H9 (cell line): Measurements from ENCODE around the gene TTBK1. TPM values are rescaled to one million over a fixed set of nuclear protein-coding genes. Genes with fewer than 3 reads are reported as not detected.

Source experiments
- DNase-seq: peaks from one replicate; pipeline ENCODE4 v3.0.0-alpha.2; 2017
- H2AFZ ChIP-seq: one replicate; pipeline ENCODE4 v1.6.1; 2013; ENCODE audit warnings: mild to moderate bottlenecking, low read length, control low read depth, moderate library complexity
- H2AK5ac ChIP-seq: 2 replicates; pipeline ENCODE4 v1.6.1; 2013; ENCODE audit warnings: low read length, control low read depth, mixed read lengths; ENCODE audit not compliant: insufficient read length
- H2BK120ac ChIP-seq: one replicate; pipeline ENCODE4 v1.6.1; 2013; ENCODE audit warnings: low read depth, mild to moderate bottlenecking, low read length, control low read depth, inconsistent platforms; ENCODE audit not compliant: poor library complexity, severe bottlenecking
- H2BK12ac ChIP-seq: 2 replicates; pipeline ENCODE4 v1.6.1; 2013; ENCODE audit warnings: low read length, control low read depth, mixed read lengths, low read depth; ENCODE audit not compliant: insufficient read length
- H2BK15ac ChIP-seq: 2 replicates; pipeline ENCODE4 v1.6.1; 2013; ENCODE audit warnings: low read depth, low read length, control low read depth
- H2BK20ac ChIP-seq: one replicate; pipeline ENCODE4 v1.6.1; 2013; ENCODE audit warnings: low read depth, mild to moderate bottlenecking, low read length, control low read depth, inconsistent platforms; ENCODE audit not compliant: poor library complexity, severe bottlenecking
- H2BK5ac ChIP-seq: 2 replicates; pipeline ENCODE4 v1.6.1; 2013; ENCODE audit warnings: low read length, control low read depth, mixed read lengths; ENCODE audit not compliant: insufficient read length
- H3K14ac ChIP-seq: 2 replicates; pipeline ENCODE4 v1.6.1; 2013; ENCODE audit warnings: low read length, control low read depth; ENCODE audit not compliant: insufficient read depth
- H3K18ac ChIP-seq: 2 replicates; pipeline ENCODE4 v1.6.1; 2013; ENCODE audit warnings: low read depth, mild to moderate bottlenecking, mixed read lengths, low read length, control low read depth; ENCODE audit not compliant: insufficient read length
- H3K23ac ChIP-seq: 2 replicates; pipeline ENCODE4 v1.6.1; 2013; ENCODE audit warnings: low read length, control low read depth, mixed read lengths, low read depth; ENCODE audit not compliant: insufficient read length
- H3K23me2 ChIP-seq: 2 replicates; pipeline ENCODE4 v1.6.1; 2013; ENCODE audit warnings: low read depth, mild to moderate bottlenecking, mixed read lengths, low read length, control low read depth; ENCODE audit not compliant: insufficient read length, poor library complexity, severe bottlenecking
- H3K27ac ChIP-seq: 2 replicates; pipeline ENCODE4 v1.5.1; 2013; ENCODE audit warnings: low read length, control low read depth, mixed read lengths, low read depth; ENCODE audit not compliant: insufficient read length
- H3K27me3 ChIP-seq: 2 replicates; pipeline ENCODE4 v1.6.1; 2013; ENCODE audit warnings: low read length, control low read depth, inconsistent platforms; ENCODE audit not compliant: insufficient read depth
- H3K4ac ChIP-seq: 2 replicates; pipeline ENCODE4 v1.6.1; 2013; ENCODE audit warnings: low read depth, mild to moderate bottlenecking, control low read depth, inconsistent platforms, low read length, moderate library complexity
- H3K4me1 ChIP-seq: 2 replicates; pipeline ENCODE4 v1.6.1; 2013; ENCODE audit warnings: low read length, control low read depth, inconsistent platforms; ENCODE audit not compliant: insufficient read depth
- H3K4me2 ChIP-seq: 2 replicates; pipeline ENCODE4 v1.6.1; 2013; ENCODE audit warnings: low read length, control low read depth, mixed read lengths; ENCODE audit not compliant: insufficient read length, insufficient read depth
- H3K56ac ChIP-seq: 2 replicates; pipeline ENCODE4 v1.6.1; 2013; ENCODE audit warnings: low read depth, mild to moderate bottlenecking, mixed read lengths, low read length, control low read depth; ENCODE audit not compliant: insufficient read length
- H3K79me1 ChIP-seq: 2 replicates; pipeline ENCODE4 v1.6.1; 2013; ENCODE audit warnings: low read depth, mild to moderate bottlenecking, moderate library complexity, low read length, control low read depth, inconsistent platforms; ENCODE audit not compliant: insufficient read depth, poor library complexity, severe bottlenecking
- H3K79me2 ChIP-seq: 2 replicates; pipeline ENCODE4 v1.6.1; 2013; ENCODE audit warnings: low read length, control low read depth, inconsistent platforms; ENCODE audit not compliant: insufficient read depth
- H3K9ac ChIP-seq: 2 replicates; pipeline ENCODE4 v1.6.1; 2013; ENCODE audit warnings: low read length, control low read depth, mixed read lengths; ENCODE audit not compliant: insufficient read length; ENCODE audit errors: extremely low read depth
- H3K9me3 ChIP-seq: one replicate; pipeline ENCODE4 v1.6.1; 2013; ENCODE audit warnings: low read depth, low read length, inconsistent platforms; ENCODE audit not compliant: control insufficient read depth
- H3T11ph ChIP-seq: one replicate; pipeline ENCODE4 v1.6.1; 2013; ENCODE audit warnings: mild to moderate bottlenecking, low read length, control low read depth, inconsistent platforms
- H4K20me1 ChIP-seq: one replicate; pipeline ENCODE4 v1.6.1; 2013; ENCODE audit not compliant: control insufficient read depth, insufficient read length, insufficient read depth
- H4K5ac ChIP-seq: 2 replicates; pipeline ENCODE4 v1.6.1; 2013; ENCODE audit warnings: low read depth, mild to moderate bottlenecking, mixed read lengths, low read length, control low read depth; ENCODE audit not compliant: insufficient read length
- H4K8ac ChIP-seq: replicated peaks from 2 replicates; pipeline ENCODE4 v1.6.1; 2013; ENCODE audit warnings: low read length, control low read depth, mixed read lengths, low read depth; ENCODE audit not compliant: insufficient read length
- H4K91ac ChIP-seq: 2 replicates; pipeline ENCODE4 v1.6.1; 2013; ENCODE audit warnings: low read depth, mild to moderate bottlenecking, moderate library complexity, mixed read lengths, low read length, control low read depth; ENCODE audit not compliant: insufficient read length
- H3K27ac Mint-ChIP-seq, 3 experiments: 2 replicates in 2 of 3; 3 replicates in 1 of 3; pipeline ENCODE4 v1.8.0; 2020 to 2021; ENCODE audit warnings: mixed read lengths in 3 of 3, mild to moderate bottlenecking in 1 of 3, moderate library complexity in 1 of 3
- H3K27me3 Mint-ChIP-seq: 2 replicates; pipeline ENCODE4 v1.8.0; 2021; ENCODE audit warnings: low read depth, mild to moderate bottlenecking, moderate library complexity, mixed read lengths
- H3K36me3 Mint-ChIP-seq, 3 experiments: 2 replicates in 2 of 3; 3 replicates in 1 of 3; pipeline ENCODE4 v1.8.0; 2020 to 2021; ENCODE audit warnings: low read depth in 3 of 3, mixed read lengths in 3 of 3; ENCODE audit not compliant: insufficient read depth in 1 of 3
- H3K4me1 Mint-ChIP-seq, 2 experiments: 2 replicates each; pipeline ENCODE4 v1.8.0; 2020; ENCODE audit warnings: mixed read lengths in 2 of 2
- H3K4me3 Mint-ChIP-seq, 2 experiments: 2 replicates in 1 of 2; 3 replicates in 1 of 2; pipeline ENCODE4 v1.8.0; 2020 to 2021; ENCODE audit warnings: mild to moderate bottlenecking in 2 of 2, mixed read lengths in 2 of 2, moderate library complexity in 1 of 2
- H3K9me3 Mint-ChIP-seq, 2 experiments: 2 replicates in 1 of 2; 3 replicates in 1 of 2; pipeline ENCODE4 v1.8.0; 2020; ENCODE audit warnings: mild to moderate bottlenecking in 2 of 2, mixed read lengths in 2 of 2, moderate library complexity in 1 of 2
- CTCF ChIP-seq: fragments of 200-600 bp; sonication (generic); conservative IDR thresholded peaks from 3 replicates; pipeline ENCODE4 v1.8.0; 2021; ENCODE audit warnings: antibody characterized with exemption, mild to moderate bottlenecking
- WGBS: extraction: QIAGEN DNeasy Blood & Tissue Kit; methylation state at CpG from one replicate; pipeline ENCODE4 v1.1.7; 2013; ENCODE audit warnings: missing lambda C conversion rate, low lambda C conversion rate, mixed read lengths; ENCODE audit not compliant: insufficient read length; ENCODE audit errors: extremely low coverage; 5-methylcytosine and 5-hydroxymethylcytosine counted together
- total RNA-seq: library from RNA; stranded (reverse); gene quantifications from 2 replicates; pipeline ENCODE4 v1.2.1, GENCODE V29; 2021

The TTBK1 gene
- total RNA-seq, 1 experiment from 2014 or later = 1.6 TPM

DNA sequence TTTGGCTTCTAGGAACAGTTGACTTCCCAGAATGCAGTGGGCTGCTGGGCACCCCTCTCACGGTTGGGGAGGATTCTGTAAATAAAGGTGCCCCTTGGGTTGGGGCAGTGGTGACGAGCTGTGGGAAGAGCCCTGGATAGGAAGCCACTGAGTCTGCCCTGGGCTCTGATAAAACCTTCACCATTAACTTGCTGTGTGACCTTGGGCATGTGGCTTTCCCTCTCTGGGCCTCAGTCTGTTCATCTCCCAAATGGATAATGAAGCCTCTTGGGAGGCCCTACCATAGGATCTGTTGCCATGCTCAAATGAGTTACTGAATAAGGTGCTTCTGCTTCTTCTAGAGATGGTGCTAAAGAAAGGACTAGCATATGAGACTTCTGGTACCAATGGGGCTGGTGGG, 61.6 kb downstream of the TTBK1 start:
- no peak for DNase-seq
- no peak overlapping the region for H3K4ac ChIP-seq
- H4K20me1 ChIP-seq = no peaks in the 10 kb centered on the region
- no peak overlapping the region for H2AK5ac ChIP-seq
- H3T11ph ChIP-seq = no peak overlapping the region
- peaks cover 20 to 30% of the 10 kb centered on the region in 2 experiments for H3K4me1 Mint-ChIP-seq
- H3K79me1 ChIP-seq = no peaks in the 10 kb centered on the region
- H4K5ac ChIP-seq = no peak overlapping the region
- no peak overlapping the region for H2BK15ac ChIP-seq
- H3K18ac ChIP-seq = no peak overlapping the region
- H3K27me3 Mint-ChIP-seq = peaks cover 6% of the 10 kb centered on the region
- H3K27me3 ChIP-seq = no peaks in the 10 kb centered on the region
- no peak overlapping the region for H3K4me3 Mint-ChIP-seq
- H2AFZ ChIP-seq = no peak overlapping the region
- H3K27ac Mint-ChIP-seq = no peak overlapping the region
- H3K9ac ChIP-seq = no peak overlapping the region
- no peaks in the 10 kb centered on the region; the same call in 1 of the 2 replicates for H3K4me1 ChIP-seq
- H2BK20ac ChIP-seq = no peak overlapping the region
- no peak overlapping the region for H3K14ac ChIP-seq
- H4K8ac ChIP-seq = no peak overlapping the region
- H2BK12ac ChIP-seq = no peak overlapping the region
- H4K91ac ChIP-seq = no peak overlapping the region
- no peak overlapping the region for H2BK5ac ChIP-seq
- peaks cover 0 to 18% (median 4%) of the 10 kb centered on the region in 3 experiments; a peak in 5 of 7 replicates for H3K36me3 Mint-ChIP-seq
- no peaks in the 10 kb centered on the region for H3K9me3 Mint-ChIP-seq
- no peaks in the 10 kb centered on the region for H3K9me3 ChIP-seq
- no peak overlapping the region for H2BK120ac ChIP-seq
- peaks cover 10% of the 10 kb centered on the region for H3K23me2 ChIP-seq
- no peak for TF ChIP-seq CTCF
- H3K79me2 ChIP-seq = no peaks in the 10 kb centered on the region; the same call in 1 of the 2 replicates
- no peak overlapping the region for H3K56ac ChIP-seq
- H3K27ac ChIP-seq = no peak overlapping the region
- WGBS = no CpG with 5 or more reads among the region's 2 CpGs
- no peak overlapping the region for H3K4me2 ChIP-seq
- no peak overlapping the region for H3K23ac ChIP-seq
